WTC11 (cell line): ENCODE measurements around the gene OR51B2. TPM values are rescaled to one million over a fixed set of nuclear protein-coding genes. Genes with fewer than 3 reads are reported as not detected.

Source experiments
- ATAC-seq: fragments of 200-7000 bp; cut with Tn5 transposase; 2 replicates; pipeline ENCODE4 v1.10.0; 2021; ENCODE audit warnings: mild to moderate bottlenecking, moderate library complexity
- CTCF ChIA-PET: fragments of 300-600 bp; sonication (Branson Sonifier 250); formaldehyde crosslinking; loops from one replicate; lab custom pipeline; 2021; ENCODE audit warnings: antibody characterized with exemption; lab: Charles Lee
- POLR2A ChIA-PET: fragments of 350-600 bp; sonication (Branson Sonifier 250); formaldehyde crosslinking; loops from one replicate; lab custom pipeline; 2021; ENCODE audit warnings: antibody characterized with exemption; lab: Charles Lee
- DNase-seq: peaks from one replicate; pipeline ENCODE4 v3.0.0; 2021; ENCODE audit warnings: low spot score
- H3K27ac Mint-ChIP-seq: 2 replicates; pipeline ENCODE4 v1.8.0; 2021; ENCODE audit warnings: mixed read lengths
- H3K27me3 Mint-ChIP-seq: 2 replicates; pipeline ENCODE4 v1.8.0; 2021; ENCODE audit warnings: low read depth, mild to moderate bottlenecking, moderate library complexity, mixed read lengths
- H3K36me3 Mint-ChIP-seq: 2 replicates; pipeline ENCODE4 v1.8.0; 2021; ENCODE audit warnings: mixed read lengths
- H3K4me1 Mint-ChIP-seq: 2 replicates; pipeline ENCODE4 v1.8.0; 2022; ENCODE audit warnings: mixed read lengths
- H3K4me3 Mint-ChIP-seq: 2 replicates; pipeline ENCODE4 v1.8.0; 2021; ENCODE audit warnings: mild to moderate bottlenecking, moderate library complexity, mixed read lengths
- H3K9me3 Mint-ChIP-seq: 2 replicates; pipeline ENCODE4 v1.8.0; 2021; ENCODE audit warnings: mixed read lengths
- ATF1 ChIP-seq: sonication (generic); formaldehyde crosslinking; IDR thresholded peaks from 2 replicates; pipeline ENCODE4 v1.8.1; 2023; ENCODE audit warnings: mild to moderate bottlenecking, moderate library complexity, missing genetic modification reagents
- NFE2L1 ChIP-seq: sonication (generic); formaldehyde crosslinking; IDR thresholded peaks from 2 replicates; pipeline ENCODE4 v1.8.1; 2023; ENCODE audit warnings: missing genetic modification reagents
- NFYB ChIP-seq: sonication (generic); formaldehyde crosslinking; conservative IDR thresholded peaks from 2 replicates; pipeline ENCODE4 v1.8.0; 2022; ENCODE audit warnings: low read depth, missing genetic modification reagents
- NR3C1 ChIP-seq: sonication (generic); formaldehyde crosslinking; conservative IDR thresholded peaks from 2 replicates; pipeline ENCODE4 v1.8.1; 2023; ENCODE audit warnings: low read depth, mild to moderate bottlenecking, missing genetic modification reagents
- PRRX2 ChIP-seq: fragments of 250-450 bp; sonication (Bioruptor Pico); IDR thresholded peaks from 2 replicates; pipeline ENCODE4 v1.8.0; 2021; ENCODE audit warnings: mild to moderate bottlenecking
- SMAD3 ChIP-seq: sonication (generic); formaldehyde crosslinking; IDR thresholded peaks from 2 replicates; pipeline ENCODE4 v1.8.0; 2022; ENCODE audit warnings: missing genetic modification reagents, mild to moderate bottlenecking, borderline replicate concordance
- ZBTB21 ChIP-seq: sonication (generic); formaldehyde crosslinking; IDR thresholded peaks from 2 replicates; pipeline ENCODE4 v1.8.1; 2023; ENCODE audit warnings: mild to moderate bottlenecking, missing genetic modification reagents, borderline replicate concordance
- ZNF423 ChIP-seq: fragments of 250-450 bp; sonication (Bioruptor Pico); IDR thresholded peaks from 2 replicates; pipeline ENCODE4 v2.1.2; 2022; ENCODE audit warnings: mild to moderate bottlenecking, moderate library complexity
- total RNA-seq: library from RNA; stranded (reverse); gene quantifications from 3 replicates; pipeline ENCODE4 v1.2.3, GENCODE V29; 2021
- TF ChIP-seq, protein P1 (sequence below): sonication (generic); formaldehyde crosslinking; IDR thresholded peaks from 2 replicates; pipeline ENCODE4 v1.8.0; 2023; ENCODE audit warnings: missing genetic modification reagents, mild to moderate bottlenecking, borderline replicate concordance
- TF ChIP-seq, protein P2 (sequence below): sonication (generic); formaldehyde crosslinking; conservative IDR thresholded peaks from 2 replicates; pipeline ENCODE4 v1.8.1; 2022; ENCODE audit warnings: mild to moderate bottlenecking, missing genetic modification reagents
- TF ChIP-seq, protein P3 (sequence below): fragments of 250-450 bp; sonication (Bioruptor Pico); IDR thresholded peaks from 2 replicates; pipeline ENCODE4 v1.9.0; 2021; ENCODE audit warnings: moderate library complexity, mild to moderate bottlenecking, inconsistent platforms, borderline replicate concordance
- TF ChIP-seq, protein P4 (sequence below): sonication (generic); formaldehyde crosslinking; IDR thresholded peaks from 2 replicates; pipeline ENCODE4 v1.8.0; 2022; ENCODE audit warnings: missing genetic modification reagents
- TF ChIP-seq, protein P5 (sequence below): fragments of 250-450 bp; sonication (Bioruptor Pico); IDR thresholded peaks from 2 replicates; pipeline ENCODE4 v1.9.0; 2021; ENCODE audit warnings: mild to moderate bottlenecking

OR51B2 gene
- total RNA-seq, 1 experiment from 2014 or later = not detected

DNA sequence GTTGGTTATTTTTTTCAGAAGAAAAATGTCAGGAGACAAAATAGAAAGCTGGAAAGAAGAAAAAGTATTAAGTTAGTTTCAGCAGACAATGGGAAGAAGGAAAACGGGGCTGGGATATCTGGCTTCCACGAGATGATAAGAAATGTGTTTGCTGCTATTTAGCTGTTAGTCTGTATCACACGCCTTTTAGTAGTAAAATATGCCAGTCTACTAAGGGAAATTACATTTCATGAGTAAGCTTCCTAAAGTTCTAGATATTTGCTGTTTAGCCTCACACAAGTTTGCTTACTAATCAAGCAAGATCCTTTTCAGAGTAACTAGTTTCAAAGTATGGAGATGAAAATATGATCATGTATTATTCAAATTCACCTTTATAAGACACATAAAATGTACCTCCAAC, 23.8 kb downstream of the OR51B2 start (continued):
- TF ChIP-seq, protein P1, sequence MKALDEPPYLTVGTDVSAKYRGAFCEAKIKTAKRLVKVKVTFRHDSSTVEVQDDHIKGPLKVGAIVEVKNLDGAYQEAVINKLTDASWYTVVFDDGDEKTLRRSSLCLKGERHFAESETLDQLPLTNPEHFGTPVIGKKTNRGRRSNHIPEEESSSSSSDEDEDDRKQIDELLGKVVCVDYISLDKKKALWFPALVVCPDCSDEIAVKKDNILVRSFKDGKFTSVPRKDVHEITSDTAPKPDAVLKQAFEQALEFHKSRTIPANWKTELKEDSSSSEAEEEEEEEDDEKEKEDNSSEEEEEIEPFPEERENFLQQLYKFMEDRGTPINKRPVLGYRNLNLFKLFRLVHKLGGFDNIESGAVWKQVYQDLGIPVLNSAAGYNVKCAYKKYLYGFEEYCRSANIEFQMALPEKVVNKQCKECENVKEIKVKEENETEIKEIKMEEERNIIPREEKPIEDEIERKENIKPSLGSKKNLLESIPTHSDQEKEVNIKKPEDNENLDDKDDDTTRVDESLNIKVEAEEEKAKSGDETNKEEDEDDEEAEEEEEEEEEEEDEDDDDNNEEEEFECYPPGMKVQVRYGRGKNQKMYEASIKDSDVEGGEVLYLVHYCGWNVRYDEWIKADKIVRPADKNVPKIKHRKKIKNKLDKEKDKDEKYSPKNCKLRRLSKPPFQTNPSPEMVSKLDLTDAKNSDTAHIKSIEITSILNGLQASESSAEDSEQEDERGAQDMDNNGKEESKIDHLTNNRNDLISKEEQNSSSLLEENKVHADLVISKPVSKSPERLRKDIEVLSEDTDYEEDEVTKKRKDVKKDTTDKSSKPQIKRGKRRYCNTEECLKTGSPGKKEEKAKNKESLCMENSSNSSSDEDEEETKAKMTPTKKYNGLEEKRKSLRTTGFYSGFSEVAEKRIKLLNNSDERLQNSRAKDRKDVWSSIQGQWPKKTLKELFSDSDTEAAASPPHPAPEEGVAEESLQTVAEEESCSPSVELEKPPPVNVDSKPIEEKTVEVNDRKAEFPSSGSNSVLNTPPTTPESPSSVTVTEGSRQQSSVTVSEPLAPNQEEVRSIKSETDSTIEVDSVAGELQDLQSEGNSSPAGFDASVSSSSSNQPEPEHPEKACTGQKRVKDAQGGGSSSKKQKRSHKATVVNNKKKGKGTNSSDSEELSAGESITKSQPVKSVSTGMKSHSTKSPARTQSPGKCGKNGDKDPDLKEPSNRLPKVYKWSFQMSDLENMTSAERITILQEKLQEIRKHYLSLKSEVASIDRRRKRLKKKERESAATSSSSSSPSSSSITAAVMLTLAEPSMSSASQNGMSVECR (CRISPR knock-in tag) = no peak

DNA sequence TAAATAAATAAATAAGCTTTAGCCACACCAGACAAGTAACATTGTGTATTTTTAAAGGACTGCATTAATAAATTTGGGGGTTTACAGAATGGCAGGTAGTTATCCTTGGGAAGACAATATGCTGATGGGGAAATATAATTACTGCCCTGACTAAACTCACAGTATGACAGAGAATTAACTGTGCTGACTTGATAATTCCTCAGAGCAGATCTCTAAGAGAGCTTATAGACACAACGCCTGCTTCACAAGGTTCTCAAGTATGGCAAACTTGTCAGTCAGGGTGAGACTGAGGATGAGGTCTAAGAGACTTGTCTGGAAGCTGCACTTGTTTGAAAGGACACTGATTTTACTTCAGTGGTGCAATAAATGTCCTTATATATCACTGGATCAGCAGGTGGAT, 25.6 kb downstream of the OR51B2 start:
- Mint-ChIP-seq H3K27ac (no peak overlapping the region), H3K4me3 (no peak overlapping the region), H3K9me3 (peaks cover under 1% of the 10 kb centered on the region; the same call in 1 of the 2 replicates), H3K27me3 (no peaks in the 10 kb centered on the region), H3K4me1 (no peaks in the 10 kb centered on the region), H3K36me3 (no peaks in the 10 kb centered on the region)
- DNase-seq = no peak
- TF ChIP-seq NFE2L1 (CRISPR knock-in tag) (no peak), NR3C1 (CRISPR knock-in tag) (no peak), PRRX2 (CRISPR knock-in tag) (no peak), NFYB (no peak), ATF1 (no peak), SMAD3 (no peak), ZBTB21 (CRISPR knock-in tag) (no peak), ZNF423 (CRISPR knock-in tag) (no peak)
- TF ChIP-seq, protein P2, sequence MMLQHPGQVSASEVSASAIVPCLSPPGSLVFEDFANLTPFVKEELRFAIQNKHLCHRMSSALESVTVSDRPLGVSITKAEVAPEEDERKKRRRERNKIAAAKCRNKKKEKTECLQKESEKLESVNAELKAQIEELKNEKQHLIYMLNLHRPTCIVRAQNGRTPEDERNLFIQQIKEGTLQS (CRISPR knock-in tag) = no peak
- TF ChIP-seq, protein P3, sequence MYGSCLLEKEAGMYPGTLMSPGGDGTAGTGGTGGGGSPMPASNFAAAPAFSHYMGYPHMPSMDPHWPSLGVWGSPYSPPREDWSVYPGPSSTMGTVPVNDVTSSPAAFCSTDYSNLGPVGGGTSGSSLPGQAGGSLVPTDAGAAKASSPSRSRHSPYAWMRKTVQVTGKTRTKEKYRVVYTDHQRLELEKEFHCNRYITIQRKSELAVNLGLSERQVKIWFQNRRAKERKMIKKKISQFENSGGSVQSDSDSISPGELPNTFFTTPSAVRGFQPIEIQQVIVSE (CRISPR knock-in tag) = no peak
- TF ChIP-seq, protein P4, sequence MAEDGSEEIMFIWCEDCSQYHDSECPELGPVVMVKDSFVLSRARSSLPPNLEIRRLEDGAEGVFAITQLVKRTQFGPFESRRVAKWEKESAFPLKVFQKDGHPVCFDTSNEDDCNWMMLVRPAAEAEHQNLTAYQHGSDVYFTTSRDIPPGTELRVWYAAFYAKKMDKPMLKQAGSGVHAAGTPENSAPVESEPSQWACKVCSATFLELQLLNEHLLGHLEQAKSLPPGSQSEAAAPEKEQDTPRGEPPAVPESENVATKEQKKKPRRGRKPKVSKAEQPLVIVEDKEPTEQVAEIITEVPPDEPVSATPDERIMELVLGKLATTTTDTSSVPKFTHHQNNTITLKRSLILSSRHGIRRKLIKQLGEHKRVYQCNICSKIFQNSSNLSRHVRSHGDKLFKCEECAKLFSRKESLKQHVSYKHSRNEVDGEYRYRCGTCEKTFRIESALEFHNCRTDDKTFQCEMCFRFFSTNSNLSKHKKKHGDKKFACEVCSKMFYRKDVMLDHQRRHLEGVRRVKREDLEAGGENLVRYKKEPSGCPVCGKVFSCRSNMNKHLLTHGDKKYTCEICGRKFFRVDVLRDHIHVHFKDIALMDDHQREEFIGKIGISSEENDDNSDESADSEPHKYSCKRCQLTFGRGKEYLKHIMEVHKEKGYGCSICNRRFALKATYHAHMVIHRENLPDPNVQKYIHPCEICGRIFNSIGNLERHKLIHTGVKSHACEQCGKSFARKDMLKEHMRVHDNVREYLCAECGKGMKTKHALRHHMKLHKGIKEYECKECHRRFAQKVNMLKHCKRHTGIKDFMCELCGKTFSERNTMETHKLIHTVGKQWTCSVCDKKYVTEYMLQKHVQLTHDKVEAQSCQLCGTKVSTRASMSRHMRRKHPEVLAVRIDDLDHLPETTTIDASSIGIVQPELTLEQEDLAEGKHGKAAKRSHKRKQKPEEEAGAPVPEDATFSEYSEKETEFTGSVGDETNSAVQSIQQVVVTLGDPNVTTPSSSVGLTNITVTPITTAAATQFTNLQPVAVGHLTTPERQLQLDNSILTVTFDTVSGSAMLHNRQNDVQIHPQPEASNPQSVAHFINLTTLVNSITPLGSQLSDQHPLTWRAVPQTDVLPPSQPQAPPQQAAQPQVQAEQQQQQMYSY (CRISPR knock-in tag) = no peak
- TF ChIP-seq, protein P5, sequence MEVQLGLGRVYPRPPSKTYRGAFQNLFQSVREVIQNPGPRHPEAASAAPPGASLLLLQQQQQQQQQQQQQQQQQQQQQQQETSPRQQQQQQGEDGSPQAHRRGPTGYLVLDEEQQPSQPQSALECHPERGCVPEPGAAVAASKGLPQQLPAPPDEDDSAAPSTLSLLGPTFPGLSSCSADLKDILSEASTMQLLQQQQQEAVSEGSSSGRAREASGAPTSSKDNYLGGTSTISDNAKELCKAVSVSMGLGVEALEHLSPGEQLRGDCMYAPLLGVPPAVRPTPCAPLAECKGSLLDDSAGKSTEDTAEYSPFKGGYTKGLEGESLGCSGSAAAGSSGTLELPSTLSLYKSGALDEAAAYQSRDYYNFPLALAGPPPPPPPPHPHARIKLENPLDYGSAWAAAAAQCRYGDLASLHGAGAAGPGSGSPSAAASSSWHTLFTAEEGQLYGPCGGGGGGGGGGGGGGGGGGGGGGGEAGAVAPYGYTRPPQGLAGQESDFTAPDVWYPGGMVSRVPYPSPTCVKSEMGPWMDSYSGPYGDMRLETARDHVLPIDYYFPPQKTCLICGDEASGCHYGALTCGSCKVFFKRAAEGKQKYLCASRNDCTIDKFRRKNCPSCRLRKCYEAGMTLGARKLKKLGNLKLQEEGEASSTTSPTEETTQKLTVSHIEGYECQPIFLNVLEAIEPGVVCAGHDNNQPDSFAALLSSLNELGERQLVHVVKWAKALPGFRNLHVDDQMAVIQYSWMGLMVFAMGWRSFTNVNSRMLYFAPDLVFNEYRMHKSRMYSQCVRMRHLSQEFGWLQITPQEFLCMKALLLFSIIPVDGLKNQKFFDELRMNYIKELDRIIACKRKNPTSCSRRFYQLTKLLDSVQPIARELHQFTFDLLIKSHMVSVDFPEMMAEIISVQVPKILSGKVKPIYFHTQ (CRISPR knock-in tag) = no peak
- POLR2A ChIA-PET = no interaction called here
- CTCF ChIA-PET = no interaction called here
- ATAC-seq = no peak
